Central memory CD4-positive, alpha-beta T cell (primary cell): ENCODE results near the gene PRKAB1.
"Not testable (repeated sequence)": the region's sequence is repeated elsewhere in the genome, so short reads cannot be mapped to it uniquely, and the experiment has no call there.

Experiments used
- DNase-seq: peaks from one replicate; pipeline ENCODE4 v3.0.0; 2022

The PRKAB1 gene

GRCh38 chr12:119685375-119685774, 17.4 kb downstream of the PRKAB1 start:
- DNase-seq: no peak

- no peak for DNase-seq
Measured at GRCh38 chr12:119686355-119686754, 18.4 kb downstream of the PRKAB1 start.

- no peak for DNase-seq
Measured at GRCh38 chr12:119686776-119687175, 18.8 kb downstream of the PRKAB1 start.

GRCh38 chr12:119687406-119687805, 19.5 kb downstream of the PRKAB1 start:
- DNase-seq: no peak

GRCh38 chr12:119687879-119688278, 19.9 kb downstream of the PRKAB1 start:
- no peak for DNase-seq

GRCh38 chr12:119689935-119690500, 22.1 kb downstream of the PRKAB1 start:
- no peak for DNase-seq

GRCh38 chr12:119691202-119691810, 23.4 kb downstream of the PRKAB1 start:
- no peak for DNase-seq

GRCh38 chr12:119692410-119692809, 24.5 kb downstream of the PRKAB1 start:
- DNase-seq: no peak

- DNase-seq: no peak
Measured at GRCh38 chr12:119692997-119693396, 25.1 kb downstream of the PRKAB1 start.

GRCh38 chr12:119693511-119693910, 25.6 kb downstream of the PRKAB1 start:
- no peak for DNase-seq

- no peak for DNase-seq
Measured at GRCh38 chr12:119694111-119694510, 26.2 kb downstream of the PRKAB1 start.

GRCh38 chr12:119695034-119695433, 27.1 kb downstream of the PRKAB1 start:
- DNase-seq: no peak

GRCh38 chr12:119696943-119697342, 29.0 kb downstream of the PRKAB1 start:
- no peak for DNase-seq

- no peak for DNase-seq
Measured at GRCh38 chr12:119699199-119699760, 31.3 kb downstream of the PRKAB1 start.

GRCh38 chr12:119700078-119700477, 32.1 kb downstream of the PRKAB1 start:
- DNase-seq: no peak

- DNase-seq: no peak
Measured at GRCh38 chr12:119704065-119704747, 36.3 kb downstream of the PRKAB1 start.

- no peak for DNase-seq
Measured at GRCh38 chr12:119705182-119705581, 37.2 kb downstream of the PRKAB1 start.

- DNase-seq: not testable (repeated sequence)
Measured at GRCh38 chr12:119706427-119706826, 38.5 kb downstream of the PRKAB1 start.

GRCh38 chr12:119710374-119710964, 42.5 kb downstream of the PRKAB1 start:
- no peak for DNase-seq

- no peak for DNase-seq
Measured at GRCh38 chr12:119710965-119711551, 43.1 kb downstream of the PRKAB1 start.

- DNase-seq: no peak
Measured at GRCh38 chr12:119711693-119712092, 43.8 kb downstream of the PRKAB1 start.

- DNase-seq: no peak
Measured at GRCh38 chr12:119712721-119713120, 44.8 kb downstream of the PRKAB1 start.

- no peak for DNase-seq
Measured at GRCh38 chr12:119713551-119714031, 45.7 kb downstream of the PRKAB1 start.
